Measurements from ENCODE around the gene MYH9. TPM values are rescaled to one million over a fixed set of nuclear protein-coding genes. Genes with fewer than 3 reads are reported as not detected.

The MYH9 gene
- polyA plus RNA-seq, 1 experiment: 338 TPM

DNA sequence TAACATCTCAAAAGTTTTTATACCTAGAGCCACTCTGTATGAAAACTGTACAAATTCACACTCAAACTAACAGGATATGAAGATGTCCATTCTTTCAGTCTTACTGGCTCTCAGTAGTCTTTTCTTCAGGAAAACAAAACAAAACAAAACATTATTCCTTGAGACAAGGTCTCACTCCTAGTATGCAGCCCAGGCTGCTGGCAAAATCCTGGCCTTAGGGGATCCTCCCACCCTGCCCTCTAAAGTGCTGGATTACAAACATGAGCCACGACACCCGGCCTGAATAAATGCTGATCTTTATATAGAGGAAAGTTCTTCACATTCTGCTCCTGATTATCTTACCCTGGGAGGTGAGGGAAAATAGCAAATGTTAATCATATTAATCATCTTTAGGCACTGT lies 153.6 kb downstream of the MYH9 start:
- no peaks in the 10 kb centered on the region for H3K9me3 ChIP-seq (ENCODE audit: control insufficient read depth, insufficient read depth, low read length)
- no peak overlapping the region for H3K4me3 ChIP-seq (ENCODE audit: low read depth, low read length)
- TF ChIP-seq, protein P1, sequence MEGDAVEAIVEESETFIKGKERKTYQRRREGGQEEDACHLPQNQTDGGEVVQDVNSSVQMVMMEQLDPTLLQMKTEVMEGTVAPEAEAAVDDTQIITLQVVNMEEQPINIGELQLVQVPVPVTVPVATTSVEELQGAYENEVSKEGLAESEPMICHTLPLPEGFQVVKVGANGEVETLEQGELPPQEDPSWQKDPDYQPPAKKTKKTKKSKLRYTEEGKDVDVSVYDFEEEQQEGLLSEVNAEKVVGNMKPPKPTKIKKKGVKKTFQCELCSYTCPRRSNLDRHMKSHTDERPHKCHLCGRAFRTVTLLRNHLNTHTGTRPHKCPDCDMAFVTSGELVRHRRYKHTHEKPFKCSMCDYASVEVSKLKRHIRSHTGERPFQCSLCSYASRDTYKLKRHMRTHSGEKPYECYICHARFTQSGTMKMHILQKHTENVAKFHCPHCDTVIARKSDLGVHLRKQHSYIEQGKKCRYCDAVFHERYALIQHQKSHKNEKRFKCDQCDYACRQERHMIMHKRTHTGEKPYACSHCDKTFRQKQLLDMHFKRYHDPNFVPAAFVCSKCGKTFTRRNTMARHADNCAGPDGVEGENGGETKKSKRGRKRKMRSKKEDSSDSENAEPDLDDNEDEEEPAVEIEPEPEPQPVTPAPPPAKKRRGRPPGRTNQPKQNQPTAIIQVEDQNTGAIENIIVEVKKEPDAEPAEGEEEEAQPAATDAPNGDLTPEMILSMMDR (IDR thresholded peaks at IDR 0.05; ENCODE audit: low read depth, low read length): no peak
- ChIA-PET CTCF (no interaction called here), POLR2A (no interaction called here)
- H3K27ac ChIP-seq (ENCODE audit: low read depth, low read length): no peak overlapping the region
- H3K27me3 ChIP-seq (ENCODE audit: control insufficient read depth, insufficient read depth, low read length): no peaks in the 10 kb centered on the region
- DNase-seq (ENCODE audit: low read depth, low spot score): no peak

DNA sequence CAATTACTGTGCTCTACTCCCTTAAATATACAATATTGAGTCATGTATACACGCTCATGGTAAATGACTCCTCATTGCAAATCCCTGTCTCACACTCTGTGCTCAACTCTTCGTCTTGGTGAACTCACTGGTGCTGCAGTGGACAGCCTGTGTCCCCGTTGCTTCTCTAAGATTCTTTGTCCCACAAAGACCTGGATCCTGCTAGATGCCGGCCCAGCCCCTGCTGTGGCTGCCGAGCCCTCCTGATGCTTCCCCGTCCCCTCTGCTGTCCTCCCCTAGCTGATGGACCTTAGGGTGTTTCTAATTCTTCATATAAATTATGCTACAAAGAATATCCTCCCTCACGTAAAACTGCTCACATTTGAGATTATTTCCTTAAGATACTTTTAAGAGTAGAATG lies 154.0 kb downstream of the MYH9 start:
- POLR2A ChIA-PET: no interaction called here
- CTCF ChIA-PET: no interaction called here
- no peak for DNase-seq (ENCODE audit: low read depth, low spot score)
- TF ChIP-seq, protein P1 (IDR thresholded peaks at IDR 0.05; ENCODE audit: low read depth, low read length): no peak
- no peak overlapping the region for H3K27ac ChIP-seq (ENCODE audit: low read depth, low read length)
- no peaks in the 10 kb centered on the region for H3K9me3 ChIP-seq (ENCODE audit: control insufficient read depth, insufficient read depth, low read length)
- no peaks in the 10 kb centered on the region for H3K27me3 ChIP-seq (ENCODE audit: control insufficient read depth, insufficient read depth, low read length)
- no peak overlapping the region for H3K4me3 ChIP-seq (ENCODE audit: low read depth, low read length)

DNA sequence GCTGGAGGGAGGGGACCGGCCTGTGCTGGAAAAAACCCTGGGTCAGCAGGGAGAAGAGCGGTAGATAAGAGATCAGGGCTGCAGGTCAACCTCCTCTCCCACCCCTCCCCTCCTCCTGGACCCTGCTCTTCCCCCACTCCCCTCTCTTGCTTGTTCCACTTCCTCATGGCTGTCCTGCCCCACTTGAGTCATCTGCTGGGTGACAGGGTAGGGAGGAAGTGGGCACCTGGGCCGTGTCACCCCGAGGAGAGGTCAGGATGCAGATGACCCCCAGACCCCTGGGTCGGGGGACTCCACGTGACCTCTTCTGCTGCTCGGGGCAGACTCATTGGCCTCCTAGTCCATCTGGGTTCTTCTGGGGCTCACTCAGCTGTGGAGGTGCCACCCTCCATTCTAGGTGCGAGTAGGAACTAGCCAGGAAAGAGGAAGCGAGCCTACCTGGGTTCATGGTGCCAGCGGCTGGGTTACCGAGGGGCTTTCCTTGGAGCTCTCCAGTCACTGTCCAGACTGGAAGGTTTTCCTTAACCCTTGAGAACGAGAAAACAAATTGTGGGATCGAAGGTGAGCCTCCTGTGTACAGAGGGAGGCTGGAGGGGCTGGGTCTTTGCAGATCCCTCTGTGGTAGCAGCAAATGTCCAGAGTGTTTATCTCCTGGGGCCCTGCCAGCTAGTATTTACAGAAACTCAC lies 154.9 kb downstream of the MYH9 start:
- CTCF ChIA-PET: no interaction called here
- no peak overlapping the region for H3K4me3 ChIP-seq (ENCODE audit: low read depth, low read length)
- TF ChIP-seq, protein P1 (IDR thresholded peaks at IDR 0.05; ENCODE audit: low read depth, low read length): no peak
- no peak for DNase-seq (ENCODE audit: low read depth, low spot score)
- H3K27ac ChIP-seq (ENCODE audit: low read depth, low read length): no peak overlapping the region
- POLR2A ChIA-PET: no interaction called here
- no peaks in the 10 kb centered on the region for H3K27me3 ChIP-seq (ENCODE audit: control insufficient read depth, insufficient read depth, low read length)
- no peaks in the 10 kb centered on the region for H3K9me3 ChIP-seq (ENCODE audit: control insufficient read depth, insufficient read depth, low read length)

Small RNA genes within 50 kb of the gene (small RNA-seq; reads per million reads assigned to genes)
- not detected for gene MIR6819 (ENCODE audit: insufficient read length, low read depth)

Other genes with a start within 250 kb of the MYH9 start
- gene APOL3, start 227.2 kb downstream of the MYH9 start, polyA plus RNA-seq (2011; rRNA removed): 3.7 and 4.2 TPM in 2 replicates
- 0.21 TPM in 2 replicates for gene APOL4, start 186.2 kb downstream of the MYH9 start, polyA plus RNA-seq (2011; rRNA removed)
- gene APOL2, start 148.4 kb downstream of the MYH9 start, polyA plus RNA-seq (2011; rRNA removed): 18.8 and 19.7 TPM in 2 replicates
- gene APOL1, start 134.8 kb downstream of the MYH9 start, polyA plus RNA-seq (2011; rRNA removed): 3.8 and 4.8 TPM in 2 replicates
- gene TXN2, start 93.7 kb upstream of the MYH9 start, polyA plus RNA-seq (2011; rRNA removed): 157 and 168 TPM in 2 replicates
- 2.4 and 3.3 TPM in 2 replicates for gene FOXRED2, start 119.1 kb upstream of the MYH9 start, polyA plus RNA-seq (2011; rRNA removed)
- 349 and 388 TPM in 2 replicates for gene EIF3D, start 141.2 kb upstream of the MYH9 start, polyA plus RNA-seq (2011; rRNA removed)

Measured in AG04450 (cell line).